ENCODE results near the gene IGSF21.

GRCh38 chr1:18354612-18355011, 247.0 kb downstream of the IGSF21 start:
- TF ChIP-seq GATA2 (IDR thresholded peaks at IDR 0.05; ENCODE audit: low read depth, low read length), result no peak
- TF ChIP-seq GATA3 (IDR thresholded peaks at IDR 0.05; ENCODE audit: low read depth, low read length), result no peak

Measured in SH-SY5Y (cell line).